ENCODE results near the gene NPAS3.

NPAS3 gene

DNA sequence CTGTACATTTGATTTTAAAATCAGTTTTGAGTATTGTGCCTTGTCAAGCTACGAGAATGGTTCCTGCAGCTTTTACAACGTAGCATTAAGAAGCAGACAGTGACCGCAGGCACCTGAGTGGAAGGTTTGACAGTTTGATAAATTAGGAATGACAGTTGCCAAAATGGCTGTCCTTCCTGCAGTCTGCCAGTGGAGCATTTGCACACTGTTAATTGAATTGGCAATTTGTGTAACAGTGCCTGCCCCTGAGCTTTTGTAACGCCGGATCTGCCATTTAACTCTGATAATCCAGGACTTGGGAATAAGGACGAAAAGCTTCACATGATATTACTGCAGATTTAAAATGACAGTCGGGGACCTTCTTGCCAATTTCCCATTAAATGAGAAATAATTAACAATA lies 385.3 kb downstream of the NPAS3 start:
- no peaks in the 10 kb centered on the region for H3K36me3 ChIP-seq (ENCODE audit: control insufficient read depth, insufficient read depth, low read length)
- H3K4me1 ChIP-seq (ENCODE audit: control insufficient read depth, insufficient read depth, low read length): no peaks in the 10 kb centered on the region
- no peaks in the 10 kb centered on the region for H3K9me3 ChIP-seq (ENCODE audit: control insufficient read depth, insufficient read depth, low read depth, low read length)
- H3K27me3 ChIP-seq (ENCODE audit: control insufficient read depth, insufficient read depth, low read length): no peaks in the 10 kb centered on the region
- no peak overlapping the region for H3K27ac ChIP-seq (ENCODE audit: low read depth, low read length)
- H3K4me3 ChIP-seq (ENCODE audit: low read depth, low read length): no peak overlapping the region
- H3K9ac ChIP-seq (ENCODE audit: low read length): no peak overlapping the region

DNA sequence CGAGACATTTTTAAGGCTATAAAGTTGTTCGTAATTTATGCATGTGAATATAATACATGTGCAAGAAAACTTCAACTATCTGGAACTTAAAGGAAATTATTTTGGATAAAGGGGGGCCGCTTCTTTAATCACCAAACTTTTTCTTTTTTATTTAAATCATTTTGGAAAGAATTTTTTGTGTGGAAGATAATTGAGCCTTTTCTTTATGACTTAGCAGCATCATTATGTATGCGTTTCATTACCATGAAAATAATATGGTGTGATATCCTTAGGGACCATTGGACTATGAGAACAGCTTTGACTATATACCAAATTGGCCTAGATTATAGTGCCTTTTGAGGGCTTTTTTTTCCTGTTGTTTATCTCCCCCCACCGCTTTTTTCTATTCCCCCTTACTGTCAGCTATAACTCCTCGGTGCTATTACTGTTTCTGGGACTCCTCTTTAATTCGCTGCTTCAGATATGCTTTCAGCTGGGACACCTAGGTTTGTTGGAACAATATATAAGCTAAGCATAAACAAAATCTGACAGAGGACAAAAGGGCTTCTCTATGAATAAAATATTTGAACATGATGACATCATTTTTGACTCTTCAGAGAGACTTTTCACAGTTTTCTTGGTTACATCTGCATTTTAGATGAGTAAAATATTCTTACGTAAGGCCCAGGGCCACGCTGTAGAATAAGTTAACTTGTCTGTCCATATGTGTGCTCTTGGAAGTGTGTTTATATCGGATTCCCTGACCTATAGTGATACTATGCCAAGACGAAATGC lies 392.7 kb downstream of the NPAS3 start:
- H3K9me3 ChIP-seq (ENCODE audit: control insufficient read depth, insufficient read depth, low read depth, low read length): peaks cover 4% of the 10 kb centered on the region; the same call in 1 of the 2 replicates
- no peaks in the 10 kb centered on the region for H3K4me1 ChIP-seq (ENCODE audit: control insufficient read depth, insufficient read depth, low read length)
- H3K27me3 ChIP-seq (ENCODE audit: control insufficient read depth, insufficient read depth, low read length): no peaks in the 10 kb centered on the region
- H3K9ac ChIP-seq (ENCODE audit: low read length): no peak overlapping the region
- H3K36me3 ChIP-seq (ENCODE audit: control insufficient read depth, insufficient read depth, low read length): no peaks in the 10 kb centered on the region
- no peak overlapping the region for H3K4me3 ChIP-seq (ENCODE audit: low read depth, low read length)
- no peak overlapping the region for H3K27ac ChIP-seq (ENCODE audit: low read depth, low read length)

- Histone ChIP-seq H3K4me1 (ENCODE audit: control insufficient read depth, insufficient read depth, low read length) (no peaks in the 10 kb centered on the region), H3K27me3 (ENCODE audit: control insufficient read depth, insufficient read depth, low read length) (no peaks in the 10 kb centered on the region), H3K36me3 (ENCODE audit: control insufficient read depth, insufficient read depth, low read length) (no peaks in the 10 kb centered on the region), H3K9me3 (ENCODE audit: control insufficient read depth, insufficient read depth, low read depth, low read length) (peaks cover 7% of the 10 kb centered on the region; the same call in 1 of the 2 replicates), H3K27ac (ENCODE audit: low read depth, low read length) (no peak overlapping the region), H3K4me3 (ENCODE audit: low read depth, low read length) (no peak overlapping the region), H3K9ac (ENCODE audit: low read length) (no peak overlapping the region)
Observed at GRCh38 chr14:33332497-33332896, 393.8 kb downstream of the NPAS3 start.

DNA sequence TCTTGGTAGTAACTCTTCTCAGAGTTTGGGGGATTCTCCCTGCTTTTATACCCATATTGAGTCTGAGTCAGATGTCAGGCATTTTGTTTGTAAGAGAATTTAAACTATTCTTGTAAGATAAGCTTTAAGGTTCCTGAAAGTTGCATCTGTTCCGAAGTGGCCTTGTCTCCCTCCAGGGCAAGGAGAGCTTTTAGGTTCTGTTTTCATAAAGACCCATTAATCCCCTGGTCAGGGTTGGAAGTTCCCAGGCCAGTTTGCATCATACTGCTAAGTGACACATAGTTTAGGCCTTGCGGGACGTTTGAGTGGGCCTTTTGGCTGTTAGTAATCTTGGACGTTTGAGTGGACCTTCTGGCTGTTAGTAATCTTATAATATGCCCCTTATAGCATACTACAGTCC lies 396.7 kb downstream of the NPAS3 start:
- Histone ChIP-seq H3K27ac (ENCODE audit: low read depth, low read length) (no peak overlapping the region), H3K9ac (ENCODE audit: low read length) (no peak overlapping the region), H3K4me3 (ENCODE audit: low read depth, low read length) (no peak overlapping the region), H3K36me3 (ENCODE audit: control insufficient read depth, insufficient read depth, low read length) (no peaks in the 10 kb centered on the region), H3K4me1 (ENCODE audit: control insufficient read depth, insufficient read depth, low read length) (no peaks in the 10 kb centered on the region), H3K9me3 (ENCODE audit: control insufficient read depth, insufficient read depth, low read depth, low read length) (peaks cover 10% of the 10 kb centered on the region; the same call in 1 of the 2 replicates), H3K27me3 (ENCODE audit: control insufficient read depth, insufficient read depth, low read length) (no peaks in the 10 kb centered on the region)

GRCh38 chr14:33342299-33342974 lies 403.8 kb downstream of the NPAS3 start:
- no peak overlapping the region for H3K4me3 ChIP-seq (ENCODE audit: low read depth, low read length)
- 0 out of 2 replicates have a peak, but pooled peaks cover 3% of the 10 kb centered on the region for H3K9me3 ChIP-seq (ENCODE audit: control insufficient read depth, insufficient read depth, low read depth, low read length)
- H3K9ac ChIP-seq (ENCODE audit: low read length): no peak overlapping the region

GRCh38 chr14:33343016-33343415 lies 404.3 kb downstream of the NPAS3 start:
- Histone ChIP-seq H3K9me3 (ENCODE audit: control insufficient read depth, insufficient read depth, low read depth, low read length) (0 out of 2 replicates have a peak, but pooled peaks cover 3% of the 10 kb centered on the region), H3K9ac (ENCODE audit: low read length) (no peak overlapping the region), H3K36me3 (ENCODE audit: control insufficient read depth, insufficient read depth, low read length) (no peaks in the 10 kb centered on the region), H3K4me1 (ENCODE audit: control insufficient read depth, insufficient read depth, low read length) (peaks cover 16% of the 10 kb centered on the region), H3K27me3 (ENCODE audit: control insufficient read depth, insufficient read depth, low read length) (no peaks in the 10 kb centered on the region), H3K4me3 (ENCODE audit: low read depth, low read length) (no peak overlapping the region), H3K27ac (ENCODE audit: low read depth, low read length) (no peak overlapping the region)

More at GRCh38 chr14:33342299-33342974, 403.8 kb downstream of the NPAS3 start:
- H3K4me1 ChIP-seq (ENCODE audit: control insufficient read depth, insufficient read depth, low read length): peaks cover 16% of the 10 kb centered on the region
- no peaks in the 10 kb centered on the region for H3K27me3 ChIP-seq (ENCODE audit: control insufficient read depth, insufficient read depth, low read length)
- H3K27ac ChIP-seq (ENCODE audit: low read depth, low read length): no peak overlapping the region
- H3K36me3 ChIP-seq (ENCODE audit: control insufficient read depth, insufficient read depth, low read length): no peaks in the 10 kb centered on the region

GRCh38 chr14:33347796-33348195 lies 409.1 kb downstream of the NPAS3 start:
- Histone ChIP-seq H3K36me3 (ENCODE audit: control insufficient read depth, insufficient read depth, low read length) (no peaks in the 10 kb centered on the region), H3K27ac (ENCODE audit: low read depth, low read length) (no peak overlapping the region), H3K4me1 (ENCODE audit: control insufficient read depth, insufficient read depth, low read length) (peaks cover 6% of the 10 kb centered on the region), H3K27me3 (ENCODE audit: control insufficient read depth, insufficient read depth, low read length) (no peaks in the 10 kb centered on the region), H3K4me3 (ENCODE audit: low read depth, low read length) (no peak overlapping the region), H3K9me3 (ENCODE audit: control insufficient read depth, insufficient read depth, low read depth, low read length) (no peaks in the 10 kb centered on the region), H3K9ac (ENCODE audit: low read length) (no peak overlapping the region)

DNA sequence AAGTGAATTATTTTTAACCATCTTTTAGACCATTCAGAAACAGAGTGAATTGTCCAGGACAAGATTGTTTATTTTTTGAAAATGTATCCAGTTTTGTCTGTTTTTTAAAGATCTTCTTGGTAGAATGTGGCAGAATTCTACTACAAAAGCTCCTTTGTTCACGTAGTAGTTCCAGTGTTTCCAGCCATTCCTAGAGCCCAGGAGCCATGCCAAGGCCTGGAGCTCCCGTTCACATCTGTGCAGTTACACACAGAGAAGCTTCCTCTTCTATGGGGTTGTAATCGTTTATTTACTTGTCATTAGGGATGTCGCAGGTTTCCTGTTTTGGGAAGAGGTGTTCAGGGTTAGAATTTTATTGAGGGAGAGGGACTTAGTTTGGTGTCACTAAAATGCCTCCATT lies 409.8 kb downstream of the NPAS3 start:
- Histone ChIP-seq H3K36me3 (ENCODE audit: control insufficient read depth, insufficient read depth, low read length) (no peaks in the 10 kb centered on the region), H3K9ac (ENCODE audit: low read length) (no peak overlapping the region), H3K27me3 (ENCODE audit: control insufficient read depth, insufficient read depth, low read length) (no peaks in the 10 kb centered on the region), H3K27ac (ENCODE audit: low read depth, low read length) (no peak overlapping the region), H3K4me3 (ENCODE audit: low read depth, low read length) (no peak overlapping the region), H3K9me3 (ENCODE audit: control insufficient read depth, insufficient read depth, low read depth, low read length) (no peaks in the 10 kb centered on the region), H3K4me1 (ENCODE audit: control insufficient read depth, insufficient read depth, low read length) (no peaks in the 10 kb centered on the region)

DNA sequence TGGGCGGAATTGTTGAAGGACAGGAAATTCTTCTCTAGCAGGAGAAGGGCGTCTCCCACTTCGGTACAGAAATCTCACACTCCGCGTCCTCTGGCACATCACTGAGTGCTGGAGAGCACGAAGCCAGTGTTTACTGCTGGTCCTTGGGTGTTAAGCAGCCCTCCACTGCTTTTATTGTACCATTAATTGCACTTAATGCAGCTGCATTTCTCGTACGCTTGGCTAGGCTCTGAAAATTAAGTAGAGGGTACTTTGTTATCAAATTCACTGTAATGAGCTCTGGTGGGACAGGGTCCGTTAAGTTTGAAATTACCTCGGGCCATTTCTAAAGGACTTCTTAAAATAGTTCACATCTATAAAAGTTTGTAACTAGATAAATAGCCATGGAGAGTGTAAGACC lies 411.2 kb downstream of the NPAS3 start:
- H3K4me1 ChIP-seq (ENCODE audit: control insufficient read depth, insufficient read depth, low read length): no peaks in the 10 kb centered on the region
- H3K27me3 ChIP-seq (ENCODE audit: control insufficient read depth, insufficient read depth, low read length): no peaks in the 10 kb centered on the region
- H3K4me3 ChIP-seq (ENCODE audit: low read depth, low read length): no peak overlapping the region
- H3K9ac ChIP-seq (ENCODE audit: low read length): no peak overlapping the region
- no peaks in the 10 kb centered on the region for H3K36me3 ChIP-seq (ENCODE audit: control insufficient read depth, insufficient read depth, low read length)
- no peaks in the 10 kb centered on the region for H3K9me3 ChIP-seq (ENCODE audit: control insufficient read depth, insufficient read depth, low read depth, low read length)
- no peak overlapping the region for H3K27ac ChIP-seq (ENCODE audit: low read depth, low read length)

GRCh38 chr14:33350366-33350990 lies 411.8 kb downstream of the NPAS3 start:
- H3K9me3 ChIP-seq (ENCODE audit: control insufficient read depth, insufficient read depth, low read depth, low read length): no peaks in the 10 kb centered on the region
- H3K4me1 ChIP-seq (ENCODE audit: control insufficient read depth, insufficient read depth, low read length): no peaks in the 10 kb centered on the region
- H3K4me3 ChIP-seq (ENCODE audit: low read depth, low read length): no peak overlapping the region
- H3K36me3 ChIP-seq (ENCODE audit: control insufficient read depth, insufficient read depth, low read length): no peaks in the 10 kb centered on the region
- H3K9ac ChIP-seq (ENCODE audit: low read length): no peak overlapping the region
- no peak overlapping the region for H3K27ac ChIP-seq (ENCODE audit: low read depth, low read length)
- H3K27me3 ChIP-seq (ENCODE audit: control insufficient read depth, insufficient read depth, low read length): no peaks in the 10 kb centered on the region

GRCh38 chr14:33352821-33353220 lies 414.1 kb downstream of the NPAS3 start:
- Histone ChIP-seq H3K4me1 (ENCODE audit: control insufficient read depth, insufficient read depth, low read length) (peaks cover 10% of the 10 kb centered on the region; the same call in 1 of the 2 replicates), H3K36me3 (ENCODE audit: control insufficient read depth, insufficient read depth, low read length) (no peaks in the 10 kb centered on the region), H3K9me3 (ENCODE audit: control insufficient read depth, insufficient read depth, low read depth, low read length) (no peaks in the 10 kb centered on the region), H3K27ac (ENCODE audit: low read depth, low read length) (no peak overlapping the region), H3K27me3 (ENCODE audit: control insufficient read depth, insufficient read depth, low read length) (no peaks in the 10 kb centered on the region), H3K4me3 (ENCODE audit: low read depth, low read length) (no peak overlapping the region), H3K9ac (ENCODE audit: low read length) (no peak overlapping the region)

Measured in HUES6 (cell line).